MM.1S (cell line): ENCODE data around the gene ZBTB47.

ENCODE experiments used
- EZH2 ChIP-seq: fragments of 300-600 bp; sonication (generic); optimal IDR thresholded peaks from 2 replicates; pipeline ENCODE3; 2017; ENCODE audit warnings: low read depth, mild to moderate bottlenecking, antibody characterized with exemption, low read length, mixed read lengths
- EZH2phosphoT487 ChIP-seq: fragments of 300-600 bp; sonication (generic); IDR thresholded peaks from 2 replicates; pipeline ENCODE4 v1.6.1; 2018; ENCODE audit warnings: antibody characterized with exemption, low read length
- TF ChIP-seq, protein P1 (sequence below): fragments of 300-600 bp; sonication (generic); IDR thresholded peaks from 2 replicates; pipeline ENCODE4 v1.5.1; 2016; ENCODE audit warnings: antibody characterized with exemption, low read length, mixed read lengths

GRCh38 chr3:42662813-42663535 is 9.5 kb downstream of the ZBTB47 start:
- TF ChIP-seq, protein P1, sequence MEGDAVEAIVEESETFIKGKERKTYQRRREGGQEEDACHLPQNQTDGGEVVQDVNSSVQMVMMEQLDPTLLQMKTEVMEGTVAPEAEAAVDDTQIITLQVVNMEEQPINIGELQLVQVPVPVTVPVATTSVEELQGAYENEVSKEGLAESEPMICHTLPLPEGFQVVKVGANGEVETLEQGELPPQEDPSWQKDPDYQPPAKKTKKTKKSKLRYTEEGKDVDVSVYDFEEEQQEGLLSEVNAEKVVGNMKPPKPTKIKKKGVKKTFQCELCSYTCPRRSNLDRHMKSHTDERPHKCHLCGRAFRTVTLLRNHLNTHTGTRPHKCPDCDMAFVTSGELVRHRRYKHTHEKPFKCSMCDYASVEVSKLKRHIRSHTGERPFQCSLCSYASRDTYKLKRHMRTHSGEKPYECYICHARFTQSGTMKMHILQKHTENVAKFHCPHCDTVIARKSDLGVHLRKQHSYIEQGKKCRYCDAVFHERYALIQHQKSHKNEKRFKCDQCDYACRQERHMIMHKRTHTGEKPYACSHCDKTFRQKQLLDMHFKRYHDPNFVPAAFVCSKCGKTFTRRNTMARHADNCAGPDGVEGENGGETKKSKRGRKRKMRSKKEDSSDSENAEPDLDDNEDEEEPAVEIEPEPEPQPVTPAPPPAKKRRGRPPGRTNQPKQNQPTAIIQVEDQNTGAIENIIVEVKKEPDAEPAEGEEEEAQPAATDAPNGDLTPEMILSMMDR, result no peak
- TF ChIP-seq EZH2, result no peak
- no peak for TF ChIP-seq EZH2phosphoT487
